Activated CD8-positive, alpha-beta T cell treated with anti-CD3 and anti-CD28 coated beads for 36 hours (primary cell): ENCODE data around the gene CYP27A1. TPM values are rescaled to one million over a fixed set of nuclear protein-coding genes. Genes with fewer than 3 reads are reported as not detected.

ENCODE experiments used
- ATAC-seq: fragments of 200-7000 bp; cut with Tn5 transposase; one replicate; pipeline ENCODE4 v1.10.0; 2021; ENCODE audit warnings: mild to moderate bottlenecking, moderate library complexity
- CTCF ChIA-PET: fragments of 350-600 bp; sonication (Branson Sonifier 250); formaldehyde crosslinking; loops from one replicate; lab custom pipeline; 2021; ENCODE audit warnings: antibody characterized with exemption; lab: Charles Lee
- POLR2A ChIA-PET: fragments of 350-600 bp; sonication (Branson Sonifier 250); formaldehyde crosslinking; loops from one replicate; lab custom pipeline; 2021; ENCODE audit warnings: antibody characterized with exemption; lab: Charles Lee
- DNase-seq: peaks from one replicate; pipeline ENCODE4 v3.0.0-alpha.2; 2020
- H3K27ac Mint-ChIP-seq: one replicate; pipeline ENCODE4 v1.8.0; 2021; ENCODE audit warnings: mild to moderate bottlenecking, mixed read lengths
- H3K27me3 Mint-ChIP-seq: one replicate; pipeline ENCODE4 v1.8.0; 2021; ENCODE audit warnings: mixed read lengths
- H3K36me3 Mint-ChIP-seq: one replicate; pipeline ENCODE4 v1.8.0; 2021; ENCODE audit warnings: low read depth, mixed read lengths
- H3K4me1 Mint-ChIP-seq: one replicate; pipeline ENCODE4 v1.8.0; 2021; ENCODE audit warnings: low read depth, mixed read lengths
- H3K4me3 Mint-ChIP-seq: one replicate; pipeline ENCODE4 v1.8.0; 2021; ENCODE audit warnings: mild to moderate bottlenecking, moderate library complexity, mixed read lengths
- H3K9me3 Mint-ChIP-seq: one replicate; pipeline ENCODE4 v1.8.0; 2021; ENCODE audit warnings: mixed read lengths
- CTCF ChIP-seq: fragments of 200-600 bp; IDR thresholded peaks from one replicate; pipeline ENCODE4 v1.8.0; 2022; ENCODE audit warnings: antibody characterized with exemption, mild to moderate bottlenecking
- intact Hi-C: fragments of 100-400 bp; cut with micrococcal nuclease; formaldehyde crosslinking; loops from one replicate; pipeline ENCODE4 v1.10.0; 2022
- total RNA-seq, 2 experiments: library from RNA; stranded (reverse); gene quantifications; one replicate each; pipeline ENCODE4 v1.2.3, GENCODE V29; 2021

The CYP27A1 gene
- total RNA-seq, 2 experiments from 2014 or later: 0.14 to 0.18 TPM

- ChIA-PET POLR2A (no interaction called here), CTCF (interaction anchor here (1.7 kb wide), 1 partner anchor 38 kb away, joined by 5 read pairs; no protein-coding TSS in a partner anchor)
- Mint-ChIP-seq H3K27me3 (peaks cover 31% of the 10 kb centered on the region), H3K27ac (no peak overlapping the region), H3K9me3 (peaks cover 6% of the 10 kb centered on the region), H3K4me1 (peaks cover 3% of the 10 kb centered on the region), H3K4me3 (no peak overlapping the region), H3K36me3 (no peaks in the 10 kb centered on the region)
- no peak for DNase-seq
- intact Hi-C loops: no loop called here
- no peak for TF ChIP-seq CTCF
- no peak for ATAC-seq
Observed at GRCh38 chr2:218809515-218809914, 27.6 kb downstream of the CYP27A1 start.

GRCh38 chr2:218810256-218810655 lies 28.3 kb downstream of the CYP27A1 start:
- no peak for DNase-seq
- H3K4me3 Mint-ChIP-seq: no peak overlapping the region
- POLR2A ChIA-PET: interaction anchor here (0.8 kb wide), 1 partner anchor 150 kb away, joined by 3 read pairs; no protein-coding TSS in a partner anchor
- H3K27me3 Mint-ChIP-seq: peaks cover 23% of the 10 kb centered on the region
- no peaks in the 10 kb centered on the region for H3K36me3 Mint-ChIP-seq
- peaks cover 3% of the 10 kb centered on the region for H3K4me1 Mint-ChIP-seq
- intact Hi-C loops: no loop called here
- TF ChIP-seq CTCF: no peak
- no peak overlapping the region for H3K27ac Mint-ChIP-seq
- CTCF ChIA-PET: interaction anchor here (1.4 to 1.7 kb wide), 2 partner anchors 37 to 112 kb away, joined by 4 to 5 read pairs; no protein-coding TSS in a partner anchor
- ATAC-seq: no peak
- no peaks in the 10 kb centered on the region for H3K9me3 Mint-ChIP-seq

GRCh38 chr2:218811382-218811781 lies 29.4 kb downstream of the CYP27A1 start:
- intact Hi-C loops: no loop called here
- no peak for ATAC-seq
- no peak overlapping the region for H3K4me3 Mint-ChIP-seq
- H3K36me3 Mint-ChIP-seq: no peaks in the 10 kb centered on the region
- peaks cover 18% of the 10 kb centered on the region for H3K27me3 Mint-ChIP-seq
- no peaks in the 10 kb centered on the region for H3K9me3 Mint-ChIP-seq
- TF ChIP-seq CTCF: no peak
- DNase-seq: no peak
- POLR2A ChIA-PET: no interaction called here
- CTCF ChIA-PET: interaction anchor here (1.4 to 1.7 kb wide), 2 partner anchors 36 to 113 kb away, joined by 4 to 5 read pairs; no protein-coding TSS in a partner anchor
- no peak overlapping the region for H3K27ac Mint-ChIP-seq
- peaks cover 3% of the 10 kb centered on the region for H3K4me1 Mint-ChIP-seq

- DNase-seq (no peak), ATAC-seq (no peak)
- H3K27ac Mint-ChIP-seq: no peak overlapping the region
- POLR2A ChIA-PET: no interaction called here
- no peaks in the 10 kb centered on the region for H3K4me1 Mint-ChIP-seq
- CTCF ChIA-PET: no interaction called here
- intact Hi-C loops: no loop called here
- H3K4me3 Mint-ChIP-seq: no peak overlapping the region
- H3K9me3 Mint-ChIP-seq: no peaks in the 10 kb centered on the region
- no peak for TF ChIP-seq CTCF
- no peaks in the 10 kb centered on the region for H3K36me3 Mint-ChIP-seq
- H3K27me3 Mint-ChIP-seq: peaks cover 14% of the 10 kb centered on the region
Observed at GRCh38 chr2:218812096-218812815, 30.3 kb downstream of the CYP27A1 start.

- H3K27ac Mint-ChIP-seq: no peak overlapping the region
- ChIA-PET CTCF (no interaction called here), POLR2A (interaction anchor here (1.1 kb wide), 2 partner anchors 15 to 32 kb away, joined by 3 to 6 read pairs; no protein-coding TSS in a partner anchor)
- H3K4me1 Mint-ChIP-seq: no peaks in the 10 kb centered on the region
- ATAC-seq: no peak
- peaks cover 19% of the 10 kb centered on the region for H3K27me3 Mint-ChIP-seq
- H3K4me3 Mint-ChIP-seq: no peak overlapping the region
- no peak for TF ChIP-seq CTCF
- intact Hi-C loops: no loop called here
- no peaks in the 10 kb centered on the region for H3K36me3 Mint-ChIP-seq
- no peak for DNase-seq
- no peaks in the 10 kb centered on the region for H3K9me3 Mint-ChIP-seq
Observed at GRCh38 chr2:218812861-218813260, 30.9 kb downstream of the CYP27A1 start.
